Mammary epithelial cell (primary cell): ENCODE results near the gene PPM1F.

ENCODE experiments used
- EZH2 ChIP-seq: IDR thresholded peaks from 2 replicates; pipeline ENCODE4 v1.6.1; 2012; ENCODE audit warnings: low read length, inconsistent platforms, borderline replicate concordance
- TF ChIP-seq, protein P1 (sequence below), 2 donors: IDR thresholded peaks in 1 of 2; conservative IDR thresholded peaks in 1 of 2; 2 replicates each; pipeline ENCODE4 v1.5.1; 2011 to 2012; ENCODE audit warnings: inconsistent platforms in 2 of 2, low read length in 2 of 2, mild to moderate bottlenecking in 2 of 2, control low read depth in 1 of 2, low read depth in 1 of 2; ENCODE audit not compliant: insufficient read depth in 1 of 2; ENCODE audit errors: extremely low read depth in 1 of 2

DNA sequence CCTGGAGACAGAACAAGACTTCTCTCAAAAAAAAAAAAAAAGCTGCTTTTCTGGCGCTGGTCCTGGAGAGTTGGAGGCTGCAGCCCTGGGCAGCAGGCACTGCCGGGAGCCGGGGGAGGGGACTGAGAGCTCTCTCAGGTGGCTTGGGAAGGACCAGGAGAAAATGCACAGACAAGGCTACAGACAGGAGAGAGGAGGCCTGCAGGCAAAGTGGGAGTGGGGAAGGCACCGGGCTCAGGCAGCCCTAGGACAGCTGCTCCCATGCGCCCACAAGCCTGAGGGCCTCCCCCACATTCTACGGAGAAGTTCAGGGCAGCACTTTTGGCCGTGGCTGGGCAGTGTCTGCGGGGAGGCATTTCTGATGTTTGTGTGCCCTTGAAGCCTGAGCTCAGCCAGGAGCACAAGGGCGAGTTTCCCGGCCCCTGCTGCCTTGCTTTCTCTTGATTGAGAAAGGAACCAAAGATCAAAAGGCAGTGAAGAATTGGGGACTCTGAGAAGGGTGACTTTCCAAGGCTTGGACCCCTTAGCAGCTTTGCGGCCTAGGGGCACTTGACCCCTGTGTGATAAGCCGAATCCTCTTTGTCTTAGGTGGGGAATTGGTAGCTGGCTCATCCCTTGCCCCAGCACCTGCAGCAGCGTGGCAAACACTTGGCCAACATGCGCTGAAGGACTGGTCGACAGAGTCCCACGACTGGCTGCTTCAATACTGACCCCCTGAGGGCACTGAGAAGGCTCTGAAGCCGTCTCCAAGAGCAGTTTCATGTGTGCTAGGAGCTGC, 35.3 kb downstream of the PPM1F start:
- TF ChIP-seq, protein P1, sequence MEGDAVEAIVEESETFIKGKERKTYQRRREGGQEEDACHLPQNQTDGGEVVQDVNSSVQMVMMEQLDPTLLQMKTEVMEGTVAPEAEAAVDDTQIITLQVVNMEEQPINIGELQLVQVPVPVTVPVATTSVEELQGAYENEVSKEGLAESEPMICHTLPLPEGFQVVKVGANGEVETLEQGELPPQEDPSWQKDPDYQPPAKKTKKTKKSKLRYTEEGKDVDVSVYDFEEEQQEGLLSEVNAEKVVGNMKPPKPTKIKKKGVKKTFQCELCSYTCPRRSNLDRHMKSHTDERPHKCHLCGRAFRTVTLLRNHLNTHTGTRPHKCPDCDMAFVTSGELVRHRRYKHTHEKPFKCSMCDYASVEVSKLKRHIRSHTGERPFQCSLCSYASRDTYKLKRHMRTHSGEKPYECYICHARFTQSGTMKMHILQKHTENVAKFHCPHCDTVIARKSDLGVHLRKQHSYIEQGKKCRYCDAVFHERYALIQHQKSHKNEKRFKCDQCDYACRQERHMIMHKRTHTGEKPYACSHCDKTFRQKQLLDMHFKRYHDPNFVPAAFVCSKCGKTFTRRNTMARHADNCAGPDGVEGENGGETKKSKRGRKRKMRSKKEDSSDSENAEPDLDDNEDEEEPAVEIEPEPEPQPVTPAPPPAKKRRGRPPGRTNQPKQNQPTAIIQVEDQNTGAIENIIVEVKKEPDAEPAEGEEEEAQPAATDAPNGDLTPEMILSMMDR (conservative IDR thresholded peaks at IDR 0.05 in 1 of 2, IDR thresholded peaks at IDR 0.05 in 1 of 2; ENCODE audit: extremely low read depth in 1 of 2, insufficient read depth in 1 of 2, low read depth in 1 of 2, low read length in 2 of 2): no peak
- TF ChIP-seq EZH2: no peak
